ENCODE measurements around the gene NSD2. TPM values are rescaled to one million over a fixed set of nuclear protein-coding genes. Genes with fewer than 3 reads are reported as not detected.

NSD2 gene
- total RNA-seq, 1 donor from 2014 or later: 49.8 TPM

DNA sequence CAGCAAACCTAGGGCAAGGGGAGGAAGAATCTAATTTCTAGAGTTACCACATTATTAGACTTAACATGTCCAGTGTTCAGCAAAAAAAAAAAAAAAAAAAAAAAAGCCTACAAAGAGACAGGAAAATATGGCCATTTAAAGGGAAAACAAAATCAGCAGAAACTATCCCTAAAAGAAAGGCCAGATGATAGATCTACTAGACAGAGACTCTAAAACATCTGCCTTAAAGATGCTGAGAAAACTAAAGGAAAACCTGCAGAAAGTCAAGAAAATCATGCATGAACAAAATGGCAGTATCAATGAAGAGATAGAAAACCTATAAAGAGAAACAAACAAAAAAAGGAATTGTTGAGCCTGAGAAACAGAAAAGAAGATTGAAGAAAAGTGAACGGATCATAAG lies 93.8 kb downstream of the NSD2 start:
- no peak for DNase-seq (ENCODE audit: extremely low read depth, low read depth, low spot score)

DNA sequence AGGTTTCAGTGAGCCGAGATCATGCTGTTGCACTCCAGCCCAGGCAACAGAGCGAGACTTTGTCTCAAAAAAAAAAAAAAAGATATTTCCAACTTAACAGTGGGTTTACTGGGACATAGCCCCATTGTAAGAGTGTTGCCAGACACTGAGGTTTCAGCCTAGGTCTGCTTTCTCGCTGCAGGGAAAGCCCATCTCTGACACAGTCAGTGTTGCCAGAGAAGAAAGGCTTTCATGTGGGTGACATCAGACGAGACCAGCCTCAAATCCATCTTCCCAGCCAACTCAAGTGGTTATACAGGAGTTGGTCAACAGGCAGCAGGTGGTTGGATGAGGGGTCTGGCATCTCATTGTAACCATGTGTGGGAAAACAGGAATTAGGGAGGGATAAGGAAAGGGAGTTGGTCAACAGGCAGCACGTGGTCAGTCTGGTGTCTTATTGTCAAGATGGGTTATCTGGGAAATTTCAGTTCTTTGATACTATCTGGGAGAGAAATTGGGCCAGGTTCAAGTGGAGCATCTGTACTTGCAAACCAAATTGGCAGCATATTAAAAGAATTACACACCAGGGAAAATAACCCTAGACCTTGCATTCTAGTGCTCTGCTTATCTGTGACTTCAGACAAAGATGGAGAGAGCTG lies 96.4 kb downstream of the NSD2 start:
- no peak for DNase-seq (ENCODE audit: extremely low read depth, low read depth, low spot score)

DNA sequence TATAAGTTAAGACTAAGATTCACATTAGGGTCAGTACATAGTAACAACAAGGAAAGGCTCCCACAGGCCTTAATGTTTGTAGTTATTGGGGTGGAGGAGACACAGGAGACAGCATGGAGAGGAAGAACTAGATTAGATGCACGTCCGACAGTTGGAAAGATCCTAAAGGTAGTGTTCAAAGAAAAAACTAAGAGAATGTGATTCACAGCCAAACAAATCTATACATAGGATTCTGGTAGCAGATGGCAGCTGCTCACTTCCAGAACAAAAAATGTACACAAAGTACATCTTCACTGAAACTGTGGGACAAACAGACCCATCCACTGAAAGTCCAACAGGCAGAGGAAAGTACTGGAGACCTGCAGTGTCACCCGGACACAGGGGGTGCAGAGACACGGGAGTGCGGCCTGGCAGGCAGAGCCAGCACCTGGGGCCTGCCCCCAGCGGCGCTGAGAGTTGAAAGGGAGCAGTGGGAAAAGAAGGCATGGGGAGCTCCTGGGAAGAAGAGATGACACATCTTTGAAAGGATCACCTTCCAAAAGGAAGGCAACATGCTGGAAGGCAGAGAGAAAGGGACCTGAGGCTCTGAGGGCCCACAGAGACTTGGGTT lies 97.6 kb downstream of the NSD2 start:
- DNase-seq (ENCODE audit: extremely low read depth, low read depth, low spot score): no peak

DNA sequence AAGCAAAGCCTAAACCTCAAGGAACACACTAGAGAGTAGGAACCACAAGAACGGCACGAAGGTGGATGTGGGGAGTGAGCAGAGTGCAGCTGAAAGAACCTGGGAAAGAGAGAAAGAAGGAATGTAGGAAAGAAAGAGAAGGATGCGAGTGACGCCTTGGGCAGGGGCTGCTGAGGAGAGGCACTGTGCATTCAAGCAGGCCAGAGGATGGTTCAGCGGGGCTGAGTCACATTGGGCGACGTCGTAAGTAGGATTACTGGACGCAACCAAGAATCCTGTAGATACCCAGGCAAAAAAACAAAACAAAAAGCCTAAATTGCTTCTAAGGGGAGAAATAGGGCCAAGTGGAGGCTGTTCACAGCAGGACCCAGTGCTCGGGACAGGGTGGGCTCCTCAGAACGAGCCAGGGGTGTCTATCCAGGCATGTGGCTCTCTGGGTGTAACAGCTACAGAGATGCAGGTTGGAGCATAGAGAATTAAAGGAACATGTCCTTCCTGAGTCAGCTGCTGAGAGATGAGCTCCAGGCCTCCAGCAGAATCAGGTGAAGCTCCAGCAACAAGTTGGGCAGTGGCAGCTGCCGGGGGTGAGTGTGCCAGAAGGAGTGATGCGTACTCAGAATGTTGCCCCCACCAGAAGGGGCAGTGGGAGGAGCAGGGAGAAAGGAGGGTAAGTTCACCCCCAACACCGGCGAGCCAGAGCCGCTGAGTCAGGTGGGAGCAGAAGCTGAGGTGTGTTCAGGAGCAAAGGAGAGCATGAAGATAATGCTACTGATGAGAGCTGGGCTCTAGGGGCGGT lies 98.9 kb downstream of the NSD2 start:
- no peak for DNase-seq (ENCODE audit: extremely low read depth, low read depth, low spot score)

DNA sequence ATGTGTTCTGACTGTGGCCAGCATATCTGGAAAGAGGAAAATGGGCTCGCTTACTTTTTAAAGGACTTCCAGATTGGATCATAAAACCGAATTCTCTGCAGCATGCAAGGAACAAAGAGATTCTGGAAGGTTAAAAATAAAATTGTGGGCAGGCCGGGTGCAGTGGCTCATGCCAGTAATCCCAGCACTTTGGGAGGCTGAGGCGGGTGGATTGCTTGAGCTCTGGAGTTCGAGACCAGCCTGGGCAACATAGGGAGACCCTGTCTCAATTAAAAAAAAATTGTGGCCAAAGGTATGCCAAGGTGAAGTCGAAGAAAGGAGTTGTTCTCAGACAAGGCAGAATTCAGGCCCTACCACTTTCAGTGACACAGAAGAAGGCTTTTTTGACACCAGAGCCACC lies 99.7 kb downstream of the NSD2 start:
- no peak for DNase-seq (ENCODE audit: extremely low read depth, low read depth, low spot score)

DNA sequence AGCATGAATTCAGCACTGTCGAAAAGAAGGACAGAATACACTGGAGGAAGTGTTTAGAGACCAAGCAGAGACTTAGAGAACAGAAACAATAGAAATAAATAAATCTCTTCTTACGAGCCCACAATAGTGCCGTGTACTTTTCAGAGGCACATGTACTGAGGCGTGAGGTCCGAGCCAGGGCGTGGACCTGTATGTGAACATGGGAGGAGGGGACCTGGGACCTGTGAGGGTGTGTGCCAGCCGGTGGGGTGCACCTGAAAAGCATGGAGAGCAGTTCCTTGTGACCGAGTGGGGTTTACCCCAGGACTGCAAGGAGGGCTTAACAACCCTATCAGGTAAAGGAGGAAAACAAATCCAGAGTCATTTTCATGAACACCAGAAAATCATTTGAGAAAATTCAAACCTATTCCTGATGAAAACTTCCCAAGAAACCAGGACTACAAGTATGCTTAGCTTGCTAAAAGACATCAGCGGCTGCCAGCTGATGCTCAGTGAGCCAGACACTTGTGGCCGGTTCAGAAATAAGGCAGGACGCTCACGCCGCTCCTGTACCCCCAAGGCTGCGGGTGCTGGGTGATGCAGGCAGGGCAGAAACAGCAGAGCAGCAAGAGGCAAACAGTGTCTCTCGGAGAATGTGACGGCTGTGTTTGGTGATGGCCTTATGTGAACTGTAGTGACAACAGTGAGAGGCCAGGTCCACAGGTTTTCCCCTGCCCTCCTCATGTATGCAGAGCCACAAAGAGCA lies 100.4 kb downstream of the NSD2 start:
- DNase-seq (ENCODE audit: extremely low read depth, low read depth, low spot score): no peak

DNA sequence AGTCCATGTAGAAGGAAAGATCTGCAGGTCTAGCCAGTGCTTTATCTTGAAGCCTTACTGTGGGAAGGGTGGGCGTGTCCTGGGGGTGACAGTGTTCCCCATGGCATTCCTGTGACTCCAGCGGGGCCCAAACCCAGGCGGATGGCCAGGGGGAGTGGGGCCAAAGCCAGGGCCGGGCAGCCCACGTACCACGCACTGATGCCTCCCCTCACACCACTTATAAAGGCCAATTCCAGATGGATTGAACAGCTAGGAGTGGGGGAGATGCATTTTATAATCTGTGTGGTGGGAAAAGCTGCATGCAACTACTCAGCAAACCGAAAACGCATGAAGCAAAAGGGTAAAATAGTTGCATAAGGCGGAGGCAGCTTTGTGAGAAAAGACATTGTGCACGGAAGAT lies 101.2 kb downstream of the NSD2 start:
- DNase-seq (ENCODE audit: extremely low read depth, low read depth, low spot score): no peak

DNA sequence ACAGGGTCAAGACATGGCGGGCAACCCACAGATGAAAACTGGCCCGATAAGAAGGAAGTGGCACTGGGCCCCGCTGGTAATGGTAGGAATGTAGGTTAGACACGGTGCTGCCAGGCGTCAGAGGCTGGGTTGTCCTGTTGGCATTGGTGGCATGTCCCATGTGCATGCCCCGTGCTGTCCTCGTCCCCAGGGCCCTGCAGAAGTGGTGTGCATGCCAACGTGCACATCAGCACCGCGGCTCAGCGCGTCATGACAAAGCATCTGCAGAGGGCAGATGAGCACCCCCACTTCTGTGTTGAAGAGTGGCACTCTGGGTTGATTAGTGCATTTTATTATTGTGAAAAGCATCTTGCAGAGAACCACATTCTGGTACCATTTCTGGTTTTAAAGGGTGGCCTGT lies 102.0 kb downstream of the NSD2 start:
- DNase-seq (ENCODE audit: extremely low read depth, low read depth, low spot score): no peak

DNA sequence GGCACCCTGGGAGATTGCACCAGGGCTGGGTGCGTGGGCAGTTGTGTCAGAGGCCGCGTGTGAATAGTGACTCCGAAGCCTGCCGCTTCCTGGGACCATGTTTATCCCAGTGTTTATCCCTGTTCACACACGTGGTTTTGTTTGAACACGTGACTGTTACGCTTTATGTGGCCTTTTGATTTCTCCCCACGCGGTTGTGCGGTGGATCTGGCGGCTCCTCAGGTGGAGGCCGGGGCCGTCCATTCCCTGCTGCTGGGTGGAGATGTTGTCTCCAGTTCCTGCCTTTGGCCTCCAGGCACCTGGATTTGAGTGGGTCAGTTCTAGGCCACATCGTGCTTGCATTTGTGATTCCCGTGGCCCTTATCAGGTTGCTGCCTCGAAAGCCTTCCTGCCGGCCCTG lies 102.5 kb downstream of the NSD2 start:
- no peak for DNase-seq (ENCODE audit: extremely low read depth, low read depth, low spot score)

DNA sequence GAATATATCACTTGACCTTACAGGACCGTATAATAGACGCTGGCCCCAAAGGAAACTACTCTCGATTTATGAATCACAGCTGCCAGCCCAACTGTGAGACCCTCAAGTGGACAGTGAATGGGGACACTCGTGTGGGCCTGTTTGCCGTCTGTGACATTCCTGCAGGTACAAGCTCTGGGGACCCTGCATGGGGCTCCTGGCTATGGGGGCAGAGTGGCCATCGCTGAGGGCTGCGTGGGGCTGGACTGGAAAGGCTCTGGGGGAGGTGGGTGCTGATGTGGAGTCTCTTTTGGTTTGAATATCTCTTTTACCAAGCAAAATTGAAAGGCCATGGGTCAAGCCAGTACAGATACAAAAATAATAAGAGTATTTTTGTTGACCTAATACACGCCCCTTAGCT lies 103.6 kb downstream of the NSD2 start:
- DNase-seq (ENCODE audit: extremely low read depth, low read depth, low spot score): no peak

DNA sequence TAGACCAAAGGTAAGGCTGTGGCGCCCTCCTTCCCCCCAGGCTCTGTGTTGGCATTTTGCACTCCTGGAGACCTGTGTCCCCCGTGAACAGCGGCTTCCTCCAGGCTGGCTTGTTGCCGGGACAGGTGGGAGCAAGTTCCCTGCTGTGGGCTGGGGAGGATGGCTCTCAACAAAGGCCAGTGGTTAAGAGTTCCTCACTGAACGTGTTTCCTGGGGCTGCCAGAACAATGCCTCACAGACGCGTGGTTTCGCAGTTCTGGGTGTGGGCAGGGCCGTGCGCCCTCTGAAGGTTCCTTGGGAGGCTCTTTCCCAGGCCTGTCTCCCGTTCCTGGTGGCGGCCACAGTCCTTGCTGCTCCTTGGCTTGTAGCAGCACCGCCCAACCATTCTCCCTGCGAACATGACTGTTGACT lies 104.2 kb downstream of the NSD2 start:
- DNase-seq (ENCODE audit: extremely low read depth, low read depth, low spot score): no peak

DNA sequence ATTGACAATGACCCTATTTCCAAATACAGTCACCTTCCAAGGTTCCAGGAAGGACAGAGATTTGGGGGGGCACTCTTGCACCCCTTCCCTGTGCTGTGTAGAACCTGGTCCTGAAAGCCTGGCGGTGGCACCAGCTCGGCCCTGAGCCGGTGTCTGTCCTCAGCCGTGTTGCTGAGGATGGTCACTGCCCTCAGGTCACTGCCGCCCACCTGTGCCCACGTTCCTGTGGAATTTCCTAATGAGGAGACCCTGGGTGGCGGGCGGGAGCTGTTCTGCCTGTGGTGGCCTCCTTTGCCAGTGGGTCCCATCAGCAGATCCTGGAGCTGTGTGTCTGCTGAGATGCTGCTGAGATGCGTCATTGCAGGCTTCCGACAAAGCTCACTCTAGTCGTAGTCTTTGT lies 104.7 kb downstream of the NSD2 start:
- DNase-seq (ENCODE audit: extremely low read depth, low read depth, low spot score): no peak

DNA sequence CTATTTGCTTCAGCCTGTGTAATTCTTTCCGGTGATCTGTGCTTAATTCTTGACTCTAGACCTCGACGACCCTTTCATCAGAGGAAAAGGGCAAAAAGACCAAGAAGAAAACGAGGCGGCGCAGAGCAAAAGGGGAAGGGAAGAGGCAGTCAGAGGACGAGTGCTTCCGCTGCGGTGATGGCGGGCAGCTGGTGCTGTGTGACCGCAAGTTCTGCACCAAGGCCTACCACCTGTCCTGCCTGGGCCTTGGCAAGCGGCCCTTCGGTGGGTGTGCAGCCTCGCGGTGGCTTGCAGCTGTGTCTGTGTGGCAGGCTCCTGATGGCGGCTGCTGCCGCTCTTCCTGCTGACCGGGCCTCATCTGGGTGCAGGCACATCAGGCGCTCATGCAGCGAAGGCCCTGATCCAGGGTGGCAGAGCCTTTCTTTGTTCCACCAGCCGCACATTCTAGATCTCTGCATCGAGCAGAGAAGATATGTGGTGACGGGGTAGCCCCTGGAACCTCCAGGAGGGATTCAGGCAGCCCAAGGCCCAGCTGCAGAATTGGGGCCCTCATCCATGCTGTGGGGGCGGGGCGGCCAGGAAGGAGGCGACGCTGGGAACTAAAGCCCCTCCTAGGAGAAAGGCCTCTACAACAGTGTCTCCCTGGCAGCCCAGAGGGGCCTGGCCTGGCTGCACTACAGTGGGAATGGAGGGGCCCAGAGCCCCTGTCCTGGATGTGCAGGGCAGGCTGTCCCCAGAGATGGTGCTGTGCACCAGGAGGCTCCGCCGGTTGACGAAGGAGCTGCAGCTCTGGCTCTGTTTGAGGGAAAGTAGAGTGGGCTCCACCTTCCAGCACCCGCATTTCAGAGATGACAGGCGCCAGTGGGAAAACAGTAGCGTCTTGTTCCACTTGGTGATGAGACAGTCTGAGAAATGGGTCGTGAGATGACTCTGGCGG lies 105.5 kb downstream of the NSD2 start:
- DNase-seq (ENCODE audit: extremely low read depth, low read depth, low spot score): no peak

DNA sequence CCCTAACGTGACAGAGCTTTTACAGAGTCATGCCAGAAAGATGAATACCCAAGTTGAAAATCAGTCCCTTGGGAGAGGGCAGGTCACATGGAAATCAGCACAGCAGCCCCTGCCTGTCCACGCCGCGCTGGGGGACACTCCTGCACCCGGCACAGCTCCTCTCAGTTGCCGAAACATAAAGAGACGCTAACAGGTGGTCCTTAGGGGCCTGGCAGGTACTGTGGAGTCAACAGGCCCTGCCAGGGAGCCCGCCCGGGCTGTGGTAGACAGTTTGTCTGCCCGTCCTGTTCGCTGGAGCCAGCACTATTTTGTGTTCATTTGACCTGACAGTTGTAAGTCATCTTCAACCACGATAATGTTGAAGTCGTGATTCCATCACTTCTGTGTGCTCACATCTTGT lies 107.0 kb downstream of the NSD2 start:
- DNase-seq (ENCODE audit: extremely low read depth, low read depth, low spot score): no peak

DNA sequence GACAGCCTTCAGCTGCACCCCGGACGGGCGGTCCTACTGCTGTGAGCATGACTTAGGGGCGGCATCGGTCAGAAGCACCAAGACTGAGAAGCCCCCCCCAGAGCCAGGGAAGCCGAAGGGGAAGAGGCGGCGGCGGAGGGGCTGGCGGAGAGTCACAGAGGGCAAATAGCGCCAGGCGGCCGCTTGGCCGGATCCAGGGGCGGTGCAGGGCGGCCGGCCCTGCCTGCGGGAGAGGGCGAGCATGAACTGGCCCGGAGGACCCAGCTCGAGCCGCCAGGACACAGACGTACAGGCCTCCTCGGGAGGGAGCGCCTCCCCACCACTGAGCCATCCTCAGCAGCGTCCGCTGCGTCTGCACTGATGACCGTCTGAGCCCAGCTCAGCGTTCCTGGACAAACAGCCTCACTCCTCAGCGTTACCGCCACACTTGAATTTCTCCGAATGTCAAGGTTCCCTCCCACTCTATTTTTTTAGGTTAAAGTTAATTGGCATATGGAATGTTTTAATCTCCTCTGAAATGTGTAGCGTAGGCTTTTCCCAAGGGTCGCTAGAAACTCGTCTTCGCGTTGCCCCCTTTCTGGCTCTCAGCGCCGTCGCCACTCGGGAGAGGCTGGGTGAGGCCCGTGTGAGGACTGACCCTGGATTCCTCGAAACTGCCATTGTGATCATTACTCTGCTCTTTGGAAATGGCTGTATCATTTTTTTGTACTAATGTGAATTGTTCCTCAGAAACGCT lies 107.7 kb downstream of the NSD2 start:
- DNase-seq (ENCODE audit: extremely low read depth, low read depth, low spot score): no peak

DNA sequence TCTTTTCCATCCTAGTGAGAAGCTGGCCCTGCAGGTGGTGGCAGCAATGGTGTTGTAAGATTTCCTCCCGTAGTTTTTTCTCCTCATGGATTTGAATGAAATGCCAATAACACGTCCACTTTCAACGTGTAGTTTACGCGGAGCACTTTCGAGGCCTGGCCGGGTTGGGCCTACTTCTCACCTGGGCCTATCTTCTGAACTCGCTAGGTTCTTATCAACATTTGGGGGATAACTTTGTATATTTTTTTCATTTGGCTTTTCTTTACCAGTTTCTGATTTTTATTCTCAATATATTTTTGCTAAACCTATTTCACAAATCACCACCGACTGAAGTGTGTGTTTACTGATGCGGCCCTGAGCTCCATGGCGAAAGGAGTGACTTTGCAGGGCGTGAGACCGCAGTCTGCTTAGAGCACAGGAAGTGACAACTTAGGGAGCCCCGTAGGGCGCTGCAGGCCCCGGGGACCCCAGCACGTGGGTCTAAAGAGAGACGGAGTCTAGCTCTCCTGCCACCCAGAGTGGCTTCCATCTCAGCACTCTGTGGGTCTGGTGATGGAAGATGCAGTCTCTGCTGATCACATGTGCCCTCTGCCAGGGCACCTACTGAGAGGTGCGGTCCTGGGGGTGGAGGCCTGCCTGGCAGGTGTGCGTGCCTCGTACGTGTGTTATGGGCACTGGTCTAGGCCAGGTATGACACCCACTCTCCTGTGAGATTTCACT lies 108.4 kb downstream of the NSD2 start:
- no peak for DNase-seq (ENCODE audit: extremely low read depth, low read depth, low spot score)

DNA sequence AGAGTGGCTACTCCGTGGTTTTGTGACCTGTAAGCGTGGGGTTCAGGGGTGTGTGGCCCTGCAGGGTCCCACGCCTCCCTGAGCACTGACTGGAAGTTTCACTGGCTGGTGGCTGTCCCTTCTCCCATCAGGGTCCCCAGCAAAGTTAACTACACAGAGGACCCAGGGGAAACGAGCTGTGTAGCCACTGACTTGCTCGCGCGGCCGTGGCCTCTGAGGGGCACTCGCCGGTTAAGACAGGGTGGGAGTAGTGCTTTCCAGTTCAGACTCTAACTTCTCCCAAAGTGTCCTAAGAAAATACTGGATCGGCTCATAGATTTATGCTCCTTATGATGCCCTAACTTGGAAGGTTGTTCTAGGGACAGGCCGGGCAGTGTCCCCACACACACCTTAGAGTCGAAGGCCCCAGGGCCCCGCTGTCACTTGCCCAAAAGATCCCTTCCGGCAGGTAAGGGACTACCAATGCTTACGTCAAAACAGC lies 109.4 kb downstream of the NSD2 start:
- DNase-seq (ENCODE audit: extremely low read depth, low read depth, low spot score): no peak

DNA sequence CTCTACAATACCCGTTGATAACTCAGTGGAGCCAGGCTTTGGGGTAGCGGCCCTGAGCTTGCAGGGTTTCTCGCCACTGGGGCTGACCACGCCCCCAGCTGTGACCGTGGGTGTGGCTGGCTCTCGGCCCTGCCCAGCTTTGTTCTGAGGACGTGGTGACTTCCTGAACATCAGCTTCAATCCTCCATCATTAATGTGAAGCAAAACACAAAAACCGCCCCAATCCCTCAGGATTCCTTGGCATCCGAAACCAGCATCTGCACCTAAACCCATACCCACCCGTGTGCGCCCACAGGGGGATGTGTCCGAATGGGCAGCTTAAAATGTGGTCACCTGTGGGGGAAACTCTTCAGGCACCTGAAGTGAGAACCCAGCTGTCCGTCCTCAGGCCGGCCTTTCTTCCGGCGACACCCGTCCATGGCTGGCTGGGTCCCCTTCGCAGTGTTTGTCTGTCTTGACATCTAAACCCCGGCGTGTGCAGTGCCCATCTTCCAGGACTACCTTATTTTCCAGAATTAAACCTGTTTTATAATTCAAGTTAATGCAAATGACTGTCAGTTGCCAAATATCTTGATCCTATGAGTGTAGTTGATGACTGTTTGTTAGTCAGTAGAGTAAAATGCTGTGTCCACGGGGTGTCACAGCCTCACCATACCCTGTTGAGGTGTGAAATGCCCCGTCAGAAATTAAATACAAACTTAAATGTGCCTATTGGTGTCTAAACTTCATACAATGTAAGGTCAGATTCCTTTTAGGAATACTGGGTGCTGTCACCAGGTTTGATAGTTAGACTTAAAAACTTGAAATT lies 110.3 kb downstream of the NSD2 start:
- no peak for DNase-seq (ENCODE audit: extremely low read depth, low read depth, low spot score)
